PFSK-1 (cell line): Measurements from ENCODE around the gene ZFP36.

Experiments used
- FOXP2 ChIP-seq: optimal IDR thresholded peaks from 2 replicates; pipeline ENCODE3; 2011; ENCODE audit warnings: borderline replicate concordance, control low read depth, inconsistent platforms; ENCODE audit not compliant: insufficient read depth; ENCODE audit errors: extremely low read length, extremely low read depth
- POLR2AphosphoS5 ChIP-seq: IDR thresholded peaks from 2 replicates; pipeline ENCODE4 v1.6.1; 2012; ENCODE audit warnings: low read depth, mild to moderate bottlenecking, control low read depth, low read length, moderate library complexity
- SIN3A ChIP-seq: IDR thresholded peaks from 2 replicates; pipeline ENCODE4 v1.6.1; 2012; ENCODE audit warnings: mild to moderate bottlenecking, low read length, moderate library complexity, borderline replicate concordance; ENCODE audit not compliant: insufficient read depth

- TF ChIP-seq POLR2AphosphoS5, result no peak
- TF ChIP-seq SIN3A, result no peak
- no peak for TF ChIP-seq FOXP2
Observed at GRCh38 chr19:39427707-39428106, 21.1 kb downstream of the ZFP36 start.
